BLaER1 treated with 17β-estradiol and CSF1 and Interleukin-3, amounts not matched to agents 10 nM and 100 nM (cell line): ENCODE data around the gene ZNF10.

Experiments used
- H3K27ac ChIP-seq, 11 experiments: shearing (Covaris generic); formaldehyde crosslinking; 2 replicates each; pipeline ENCODE4 v1.8.1; 2022
- H3K27me3 ChIP-seq, 11 experiments: shearing (Covaris generic); formaldehyde crosslinking; 2 replicates each; pipeline ENCODE4 v1.8.1; 2022
- H3K36me3 ChIP-seq, 11 experiments: shearing (Covaris generic); formaldehyde crosslinking; 2 replicates each; pipeline ENCODE4 v1.8.1; 2022
- H3K4me1 ChIP-seq, 10 experiments: shearing (Covaris generic); formaldehyde crosslinking; 2 replicates each; pipeline ENCODE4 v1.8.1; 2022
- H3K4me2 ChIP-seq, 11 experiments: shearing (Covaris generic); formaldehyde crosslinking; 2 replicates each; pipeline ENCODE4 v1.8.1; 2022
- H3K4me3 ChIP-seq, 10 experiments: shearing (Covaris generic); formaldehyde crosslinking; 2 replicates each; pipeline ENCODE4 v1.8.1; 2022
- H3K9ac ChIP-seq, 11 experiments: shearing (Covaris generic); formaldehyde crosslinking; 2 replicates each; pipeline ENCODE4 v1.8.1; 2022
- H3K9me3 ChIP-seq, 11 experiments: shearing (Covaris generic); formaldehyde crosslinking; replicated peaks in 1 of 11; 2 replicates each; pipeline ENCODE4 v1.8.1; 2022
- H4K20me1 ChIP-seq, 11 experiments: shearing (Covaris generic); formaldehyde crosslinking; 2 replicates each; pipeline ENCODE4 v1.8.1; 2022
- Cebpa-rat ChIP-seq, 11 experiments: shearing (Covaris generic); IDR thresholded peaks; 2 replicates each; pipeline ENCODE4 v1.8.1; 2022

The ZNF10 gene

GRCh38 chr12:133130038-133130807 is at the start of gene ZNF10, which contains the start of gene ZNF891:
Gene ZNF10 (plus strand): TSS chr12:133130627. CDS start chr12:133144493, 13,866 bp downstream.
Gene ZNF891 (minus strand): TSS chr12:133130274. CDS start chr12:133121918, 8,356 bp downstream.
- no peaks in the 10 kb centered on the region for H3K27me3 ChIP-seq
- H3K36me3 ChIP-seq: peaks cover 63 to 76% (median 68%) of the 10 kb centered on the region in 11 experiments
- peak within 1 kb of the TSS; percentile 77 to 89 (median 86) for H3K4me3 ChIP-seq
- H4K20me1 ChIP-seq: no peaks in the 10 kb centered on the region
- peaks cover 77 to 83% (median 80%) of the 10 kb centered on the region in 11 experiments for H3K9me3 ChIP-seq
- H3K4me1 ChIP-seq: peaks cover 0 to 12% (median 9%) of the 10 kb centered on the region in 10 experiments; a peak in 9 of 20 replicates
- H3K27ac ChIP-seq: peak within 1 kb of the TSS; percentile 70 to 88 (median 83)
- TF ChIP-seq Cebpa-rat (IDR thresholded peaks at IDR 0.05): no peak
- peak within 1 kb of the TSS; percentile 76 to 88 (median 86) for H3K9ac ChIP-seq
- peak within 1 kb of the TSS; percentile 55 to 89 (median 83) for H3K4me2 ChIP-seq

GRCh38 chr12:133081159-133081780 is 49.2 kb upstream of the ZNF10 start:
- H3K27me3 ChIP-seq: no peaks in the 10 kb centered on the region; a peak in 1 of 22 replicates
- no peaks in the 10 kb centered on the region for H4K20me1 ChIP-seq
- TF ChIP-seq Cebpa-rat (IDR thresholded peaks at IDR 0.05): no peak
- H3K36me3 ChIP-seq: peaks cover 49 to 54% (median 50%) of the 10 kb centered on the region in 11 experiments
- peak overlapping the region; percentile 80 to 91 (median 88) for H3K4me3 ChIP-seq
- peak overlapping the region; percentile 67 to 93 (median 76) for H3K4me2 ChIP-seq
- H3K27ac ChIP-seq: peak overlapping the region; percentile 94 to 99 (median 96)
- H3K4me1 ChIP-seq: peaks cover 0 to 18% (median 8%) of the 10 kb centered on the region in 10 experiments; a peak in 13 of 20 replicates
- peaks cover 85 to 90% (median 88%) of the 10 kb centered on the region in 11 experiments for H3K9me3 ChIP-seq
- H3K9ac ChIP-seq: peak overlapping the region; percentile 90 to 98 (median 93)

GRCh38 chr12:133083345-133083744 is 47.1 kb upstream of the ZNF10 start:
- H3K4me2 ChIP-seq: peak overlapping the region in 2 of 11 experiments; percentile 17 to 30; a peak in 3 of 22 replicates
- peaks cover 0 to 18% (median 8%) of the 10 kb centered on the region in 10 experiments; a peak in 13 of 20 replicates for H3K4me1 ChIP-seq
- no peak for TF ChIP-seq Cebpa-rat (IDR thresholded peaks at IDR 0.05)
- no peaks in the 10 kb centered on the region for H4K20me1 ChIP-seq
- H3K9ac ChIP-seq: no peak overlapping the region
- H3K9me3 ChIP-seq: peaks cover 85 to 90% (median 88%) of the 10 kb centered on the region in 11 experiments
- peak overlapping the region; percentile 22 to 91 (median 82); a peak in 17 of 20 replicates for H3K4me3 ChIP-seq
- H3K36me3 ChIP-seq: peaks cover 69 to 74% (median 71%) of the 10 kb centered on the region in 11 experiments
- H3K27me3 ChIP-seq: no peaks in the 10 kb centered on the region; a peak in 1 of 22 replicates
- no peak overlapping the region for H3K27ac ChIP-seq

GRCh38 chr12:133105620-133106019 is 24.8 kb upstream of the ZNF10 start:
- H3K4me3 ChIP-seq: peak overlapping the region; percentile 12 to 50 (median 34); a peak in 19 of 20 replicates
- H3K9ac ChIP-seq: no peak overlapping the region
- H3K9me3 ChIP-seq: peaks cover 100% of the 10 kb centered on the region in 11 experiments
- no peaks in the 10 kb centered on the region for H3K4me1 ChIP-seq
- no peak overlapping the region for H3K27ac ChIP-seq
- TF ChIP-seq Cebpa-rat (IDR thresholded peaks at IDR 0.05): no peak
- H3K4me2 ChIP-seq: no peak overlapping the region
- H4K20me1 ChIP-seq: no peaks in the 10 kb centered on the region
- H3K27me3 ChIP-seq: peaks cover 0 to 5% (median 0%) of the 10 kb centered on the region in 11 experiments; a peak in 1 of 22 replicates
- peaks cover 99 to 100% (median 100%) of the 10 kb centered on the region in 11 experiments for H3K36me3 ChIP-seq

GRCh38 chr12:133106253-133106652 is 24.2 kb upstream of the ZNF10 start:
- Histone ChIP-seq H3K36me3 (peaks cover 99 to 100% (median 100%) of the 10 kb centered on the region in 11 experiments), H3K9me3 (peaks cover 100% of the 10 kb centered on the region in 11 experiments), H4K20me1 (no peaks in the 10 kb centered on the region), H3K4me1 (no peaks in the 10 kb centered on the region), H3K9ac (no peak overlapping the region), H3K27me3 (peaks cover 0 to 5% (median 0%) of the 10 kb centered on the region in 11 experiments; a peak in 1 of 22 replicates), H3K4me2 (no peak overlapping the region), H3K27ac (no peak overlapping the region), H3K4me3 (peak overlapping the region; percentile 12 to 50 (median 34))
- no peak for TF ChIP-seq Cebpa-rat (IDR thresholded peaks at IDR 0.05)

- Histone ChIP-seq H3K9ac (no peak overlapping the region), H3K4me1 (no peaks in the 10 kb centered on the region), H3K27me3 (peaks cover 0 to 5% (median 0%) of the 10 kb centered on the region in 11 experiments; a peak in 1 of 22 replicates), H3K4me3 (peak overlapping the region in 9 of 10 experiments; percentile 12 to 50 (median 35); a peak in 12 of 20 replicates), H3K27ac (no peak overlapping the region), H3K9me3 (peaks cover 100% of the 10 kb centered on the region in 11 experiments), H4K20me1 (no peaks in the 10 kb centered on the region), H3K4me2 (no peak overlapping the region), H3K36me3 (peaks cover 92 to 100% (median 96%) of the 10 kb centered on the region in 11 experiments)
- TF ChIP-seq Cebpa-rat (IDR thresholded peaks at IDR 0.05): no peak
Measured at GRCh38 chr12:133107121-133107520, 23.3 kb upstream of the ZNF10 start.

- H3K4me3 ChIP-seq: peak overlapping the region in 8 of 10 experiments; percentile 5 to 41 (median 23); a peak in 9 of 20 replicates
Measured at GRCh38 chr12:133108150-133108549, 22.3 kb upstream of the ZNF10 start.

GRCh38 chr12:133120385-133121191 is 9.8 kb upstream of the ZNF10 start:
- H3K9ac ChIP-seq: no peak overlapping the region
- peak overlapping the region; percentile 3 to 42 (median 18); a peak in 11 of 20 replicates for H3K4me3 ChIP-seq
- no peak for TF ChIP-seq Cebpa-rat (IDR thresholded peaks at IDR 0.05)
- no peak overlapping the region for H3K4me2 ChIP-seq
- H3K27me3 ChIP-seq: no peaks in the 10 kb centered on the region
- peaks cover 99 to 100% (median 100%) of the 10 kb centered on the region in 11 experiments for H3K9me3 ChIP-seq
- no peak overlapping the region for H3K27ac ChIP-seq
- H3K36me3 ChIP-seq: peaks cover 92 to 98% (median 97%) of the 10 kb centered on the region in 11 experiments
- H3K4me1 ChIP-seq: no peaks in the 10 kb centered on the region
- no peaks in the 10 kb centered on the region for H4K20me1 ChIP-seq

More at GRCh38 chr12:133108150-133108549, 22.3 kb upstream of the ZNF10 start:
- Histone ChIP-seq H3K4me2 (no peak overlapping the region), H3K27me3 (peaks cover 0 to 5% (median 0%) of the 10 kb centered on the region in 11 experiments; a peak in 1 of 22 replicates), H3K9me3 (peaks cover 98 to 100% (median 100%) of the 10 kb centered on the region in 11 experiments), H3K27ac (no peak overlapping the region), H3K4me1 (no peaks in the 10 kb centered on the region), H4K20me1 (no peaks in the 10 kb centered on the region), H3K36me3 (peaks cover 81 to 97% (median 90%) of the 10 kb centered on the region in 11 experiments), H3K9ac (no peak overlapping the region)
- TF ChIP-seq Cebpa-rat (IDR thresholded peaks at IDR 0.05): no peak
